ENCODE data around the gene DAB1. TPM values are rescaled to one million over a fixed set of nuclear protein-coding genes. Genes with fewer than 3 reads are reported as not detected.

DAB1 gene
- total and polyA plus RNA-seq, 10 of the 15 experiments (the other 5 are each of a cell fraction or from before 2014, with no cell fraction given), result 0.02 to 0.10 (median 0.03) TPM; not detected in 5

GRCh38 chr1:57172040-57172439 lies 251.8 kb downstream of the DAB1 start:
- no peaks in the 10 kb centered on the region for H3K27me3 ChIP-seq (replicated peaks in 1 of 2; ENCODE audit: control insufficient read depth in 2 of 2, insufficient read depth in 2 of 2, low read length in 1 of 2)
- TF ChIP-seq KLF5 (IDR thresholded peaks at IDR 0.05; ENCODE audit: partially characterized antibody), result no peak
- TF ChIP-seq MTA3 (IDR thresholded peaks at IDR 0.05; ENCODE audit: borderline replicate concordance, low read length), result no peak
- no peak for TF ChIP-seq ZZZ3 (IDR thresholded peaks at IDR 0.05; ENCODE audit: control insufficient read depth, insufficient read length, low read depth)
- no peak for TF ChIP-seq RUNX3 (IDR thresholded peaks at IDR 0.05; ENCODE audit: low read length)
- no peak for TF ChIP-seq TCF12 (IDR thresholded peaks at IDR 0.05; ENCODE audit: low read depth, low read length)
- TF ChIP-seq NFYA (IDR thresholded peaks at IDR 0.05; ENCODE audit: borderline replicate concordance, low read depth, low read length), result no peak
- no peak for TF ChIP-seq DPF2 (IDR thresholded peaks at IDR 0.05)
- TF ChIP-seq CREM (IDR thresholded peaks at IDR 0.05; ENCODE audit: low read depth), result no peak
- no peak for TF ChIP-seq SREBF2 (IDR thresholded peaks at IDR 0.05; ENCODE audit: low read length)
- no peak for TF ChIP-seq CBX5 (IDR thresholded peaks at IDR 0.05; ENCODE audit: low read depth)
- no peak for TF ChIP-seq MYB (IDR thresholded peaks at IDR 0.05; ENCODE audit: borderline replicate concordance, low read depth, low read length)
- no peak for TF ChIP-seq RCOR1 (conservative IDR thresholded peaks at IDR 0.05; ENCODE audit: low read depth, low read length)
- TF ChIP-seq NR2C2 (IDR thresholded peaks at IDR 0.05; ENCODE audit: borderline replicate concordance, control insufficient read depth, insufficient read length, low read depth), result no peak
- no peak for TF ChIP-seq PKNOX1 (IDR thresholded peaks at IDR 0.05)
- no peak for TF ChIP-seq PBX3 (IDR thresholded peaks at IDR 0.05; ENCODE audit: insufficient replicate concordance, low read depth, low read length)
- ChIA-PET CTCF (interaction anchor here (1.3 kb wide), 1 partner anchor 9 kb away, joined by 3 read pairs; no protein-coding TSS in a partner anchor), SMC1A (ENCODE audit: uncharacterized antibody, unreplicated experiment) (no interaction called here), POLR2A (interaction anchor here (0.6 kb wide), 1 partner anchor 1027 kb away, joined by 3 read pairs; no protein-coding TSS in a partner anchor), RAD21 (ENCODE audit: unreplicated experiment) (no interaction called here)
- no peak overlapping the region for H3K4me3 ChIP-seq
- intact Hi-C loops (cut with micrococcal nuclease; ENCODE audit: unreplicated experiment) (no loop called here), in situ Hi-C loops (cut with MboI) (no loop called here)
- H3K4me1 ChIP-seq (ENCODE audit: control insufficient read depth, insufficient read depth, low read length), result no peaks in the 10 kb centered on the region; the same call in 1 of the 2 replicates
- H3K9me3 ChIP-seq (replicated peaks; ENCODE audit: control insufficient read depth, insufficient read depth, low read length), result no peaks in the 10 kb centered on the region
- no peak overlapping the region for H3K9ac ChIP-seq (ENCODE audit: control insufficient read depth, insufficient read depth, low read length)
- no peak overlapping the region for H2AFZ ChIP-seq (ENCODE audit: control insufficient read depth, low read depth, low read length)
- no peak for DNase-seq (ENCODE audit: low read depth, low spot score)
- H3K79me2 ChIP-seq (ENCODE audit: control insufficient read depth, insufficient read depth, low read length), result no peaks in the 10 kb centered on the region
- H3K36me3 ChIP-seq (ENCODE audit: control insufficient read depth in 2 of 2, insufficient read depth in 2 of 2, low read length in 1 of 2), result no peaks in the 10 kb centered on the region
- ATAC-seq, result no peak
- WGBS (ENCODE audit: insufficient coverage, insufficient replicate concordance, low lambda C conversion rate, missing lambda C conversion rate), result 0% methylated on average over 1 of the region's 1 CpG
- no peak overlapping the region for H3K27ac ChIP-seq (ENCODE audit: control insufficient read depth, insufficient read depth)
- H3K4me2 ChIP-seq (ENCODE audit: control insufficient read depth, insufficient read depth), result no peak overlapping the region
- FAIRE-seq, result no peak
- no peaks in the 10 kb centered on the region for H4K20me1 ChIP-seq (ENCODE audit: control insufficient read depth, insufficient read depth)
- no TSS peak for BruUV-seq (replicated peaks)
